PC-3 (cell line): ENCODE measurements around the gene TNC. TPM values are rescaled to one million over a fixed set of nuclear protein-coding genes. Genes with fewer than 3 reads are reported as not detected.

ENCODE experiments used
- ATAC-seq: fragments of 200-7000 bp; cut with Tn5 transposase; 2 replicates; pipeline ENCODE4 v1.9.1; 2020; ENCODE audit warnings: mild to moderate bottlenecking, moderate library complexity
- BruUV-seq: library from RNA; stranded (reverse); fragments of 400-500 nt; replicated peaks from 2 replicates; lab custom pipeline; 2021; lab: Mats Ljungman, UMichigan
- CTCF ChIA-PET: fragments of 300-600 bp; sonication (Branson Sonifier 250); formaldehyde crosslinking; loops from one replicate; lab custom pipeline; 2022; ENCODE audit warnings: antibody characterized with exemption; lab: Charles Lee
- POLR2A ChIA-PET: fragments of 300-600 bp; sonication (Branson Sonifier 250); formaldehyde crosslinking; loops from one replicate; lab custom pipeline; 2022; ENCODE audit warnings: antibody characterized with exemption; ENCODE audit not compliant: unreplicated experiment; lab: Charles Lee
- DNase-seq: peaks from one replicate; pipeline ENCODE4 v3.0.0-alpha.2; 2015
- H2AFZ ChIP-seq: fragments of 300-600 bp; sonication (generic); 2 replicates; pipeline ENCODE4 v1.6.0; 2016; ENCODE audit warnings: antibody characterized with exemption, low read length
- H3F3A ChIP-seq: fragments of 300-600 bp; sonication (generic); one replicate; pipeline ENCODE4 v1.6.0; 2017; ENCODE audit warnings: antibody characterized with exemption, low read length, control low read depth, mild to moderate bottlenecking; ENCODE audit not compliant: unreplicated experiment
- H3K27ac ChIP-seq: fragments of 300-600 bp; sonication (generic); 2 replicates; pipeline ENCODE4 v1.5.1; 2016; ENCODE audit warnings: mild to moderate bottlenecking, low read length
- H3K27me3 ChIP-seq: fragments of 300-600 bp; sonication (generic); 2 replicates; pipeline ENCODE4 v1.6.1; 2016; ENCODE audit warnings: low read length, mixed read lengths
- H3K36me3 ChIP-seq: fragments of 300-600 bp; sonication (generic); 2 replicates; pipeline ENCODE4 v1.6.1; 2016; ENCODE audit warnings: low read depth, mixed run types, low read length, mixed read lengths
- H3K4me1 ChIP-seq: fragments of 300-600 bp; sonication (generic); 2 replicates; pipeline ENCODE4 v1.5.1; 2016; ENCODE audit warnings: low read length; ENCODE audit not compliant: insufficient read depth
- H3K4me2 ChIP-seq: fragments of 300-600 bp; sonication (generic); 2 replicates; pipeline ENCODE4 v1.6.0; 2016; ENCODE audit warnings: low read length
- H3K4me3 ChIP-seq: fragments of 300-600 bp; sonication (generic); 2 replicates; pipeline ENCODE4 v1.5.1; 2016; ENCODE audit warnings: mild to moderate bottlenecking, low read length, mixed read lengths
- H3K79me2 ChIP-seq: fragments of 300-600 bp; sonication (generic); 2 replicates; pipeline ENCODE4 v1.6.1; 2017; ENCODE audit warnings: low read length, mixed read lengths
- H3K9ac ChIP-seq: fragments of 300-600 bp; sonication (generic); 2 replicates; pipeline ENCODE4 v1.6.0; 2016; ENCODE audit warnings: mild to moderate bottlenecking, low read length
- H3K9me2 ChIP-seq: fragments of 300-600 bp; sonication (generic); replicated peaks from 2 replicates; pipeline ENCODE4 v1.6.1; 2016; ENCODE audit warnings: mixed run types, low read length, mixed read lengths
- H3K9me3 ChIP-seq: fragments of 300-600 bp; sonication (generic); 2 replicates; pipeline ENCODE4 v1.6.1; 2016; ENCODE audit warnings: low read length, mixed read lengths
- H4K20me1 ChIP-seq: fragments of 300-600 bp; sonication (generic); 2 replicates; pipeline ENCODE4 v1.6.1; 2016; ENCODE audit warnings: low read length, mixed read lengths
- EZH2 ChIP-seq: fragments of 300-600 bp; sonication (generic); IDR thresholded peaks from one replicate; pipeline ENCODE4 v1.6.1; 2017; ENCODE audit warnings: antibody characterized with exemption, mild to moderate bottlenecking, low read length; ENCODE audit not compliant: unreplicated experiment
- EZH2phosphoT487 ChIP-seq: fragments of 300-600 bp; sonication (generic); IDR thresholded peaks from 2 replicates; pipeline ENCODE4 v1.6.1; 2018; ENCODE audit warnings: mild to moderate bottlenecking, antibody characterized with exemption, low read length, borderline replicate concordance
- intact Hi-C: fragments of 100-400 bp; cut with micrococcal nuclease; formaldehyde crosslinking; loops from 2 replicates; pipeline ENCODE4 v1.9.0; 2023
- total RNA-seq: library from RNA; depleted of rRNA; stranded (reverse); fragments of >200 nt; gene quantifications from 2 replicates; pipeline ENCODE4 v1.2.3, GENCODE V29; 2014
- TF ChIP-seq, protein P1 (sequence below): fragments of 300-600 bp; sonication (generic); conservative IDR thresholded peaks from 2 replicates; pipeline ENCODE4 v1.5.1; 2017; ENCODE audit warnings: antibody characterized with exemption, low read depth, mild to moderate bottlenecking, low read length

TNC gene
- total RNA-seq, 1 experiment from 2014 or later: 60.1 TPM

DNA sequence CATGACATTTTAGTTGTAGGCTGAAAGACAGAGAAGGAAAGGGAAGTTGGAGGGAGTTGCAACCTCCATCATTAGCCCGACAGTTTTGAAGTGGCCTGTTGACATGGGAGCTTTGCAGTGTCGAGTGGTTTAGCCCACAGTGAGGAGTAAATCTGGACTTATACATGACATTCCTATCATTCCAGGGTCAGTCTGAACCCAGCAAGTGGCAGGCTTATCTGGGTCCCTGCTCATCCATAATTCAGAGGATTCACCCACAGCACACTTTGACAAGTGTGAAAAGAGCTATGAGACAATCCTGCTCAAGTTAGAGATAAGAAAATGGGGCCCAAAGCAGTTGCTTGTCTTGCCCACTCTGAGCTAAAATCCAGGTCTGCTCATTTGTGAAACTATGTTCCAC is 8.4 kb upstream of the TNC start:
- Histone ChIP-seq H3F3A (no peaks in the 10 kb centered on the region), H3K4me2 (no peak overlapping the region), H3K27ac (no peak overlapping the region), H3K9me2 (no peaks in the 10 kb centered on the region), H3K9me3 (no peaks in the 10 kb centered on the region), H3K79me2 (no peaks in the 10 kb centered on the region), H3K27me3 (no peaks in the 10 kb centered on the region), H3K9ac (no peak overlapping the region), H3K4me1 (peaks cover 6% of the 10 kb centered on the region), H3K4me3 (no peak overlapping the region), H2AFZ (no peak overlapping the region), H4K20me1 (no peaks in the 10 kb centered on the region), H3K36me3 (no peaks in the 10 kb centered on the region)
- TF ChIP-seq EZH2phosphoT487: no peak
- TF ChIP-seq, protein P1, sequence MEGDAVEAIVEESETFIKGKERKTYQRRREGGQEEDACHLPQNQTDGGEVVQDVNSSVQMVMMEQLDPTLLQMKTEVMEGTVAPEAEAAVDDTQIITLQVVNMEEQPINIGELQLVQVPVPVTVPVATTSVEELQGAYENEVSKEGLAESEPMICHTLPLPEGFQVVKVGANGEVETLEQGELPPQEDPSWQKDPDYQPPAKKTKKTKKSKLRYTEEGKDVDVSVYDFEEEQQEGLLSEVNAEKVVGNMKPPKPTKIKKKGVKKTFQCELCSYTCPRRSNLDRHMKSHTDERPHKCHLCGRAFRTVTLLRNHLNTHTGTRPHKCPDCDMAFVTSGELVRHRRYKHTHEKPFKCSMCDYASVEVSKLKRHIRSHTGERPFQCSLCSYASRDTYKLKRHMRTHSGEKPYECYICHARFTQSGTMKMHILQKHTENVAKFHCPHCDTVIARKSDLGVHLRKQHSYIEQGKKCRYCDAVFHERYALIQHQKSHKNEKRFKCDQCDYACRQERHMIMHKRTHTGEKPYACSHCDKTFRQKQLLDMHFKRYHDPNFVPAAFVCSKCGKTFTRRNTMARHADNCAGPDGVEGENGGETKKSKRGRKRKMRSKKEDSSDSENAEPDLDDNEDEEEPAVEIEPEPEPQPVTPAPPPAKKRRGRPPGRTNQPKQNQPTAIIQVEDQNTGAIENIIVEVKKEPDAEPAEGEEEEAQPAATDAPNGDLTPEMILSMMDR: no peak
- no peak for TF ChIP-seq EZH2
- intact Hi-C loops: no loop called here
- CTCF ChIA-PET: interaction anchor here (0.7 kb wide), 1 partner anchor 1231 kb away, joined by 4 read pairs; no protein-coding TSS in a partner anchor
- no TSS peak for BruUV-seq
- POLR2A ChIA-PET: no interaction called here
- ATAC-seq: no peak
- no peak for DNase-seq

GRCh38 chr9:115122937-115123336 is 5.0 kb upstream of the TNC start:
- no peak overlapping the region for H3K4me3 ChIP-seq
- CTCF ChIA-PET: no interaction called here
- no TSS peak for BruUV-seq
- POLR2A ChIA-PET: no interaction called here
- H3K4me1 ChIP-seq: peaks cover 28% of the 10 kb centered on the region
- H2AFZ ChIP-seq: no peak overlapping the region
- H3K27ac ChIP-seq: no peak overlapping the region
- H3K27me3 ChIP-seq: no peaks in the 10 kb centered on the region
- no peak overlapping the region for H3K4me2 ChIP-seq
- H3K9me2 ChIP-seq: no peaks in the 10 kb centered on the region
- intact Hi-C loops: no loop called here
- DNase-seq (no peak), ATAC-seq (no peak)
- no peaks in the 10 kb centered on the region for H3K79me2 ChIP-seq
- H3K36me3 ChIP-seq: no peaks in the 10 kb centered on the region
- H3K9me3 ChIP-seq: no peaks in the 10 kb centered on the region
- H4K20me1 ChIP-seq: no peaks in the 10 kb centered on the region
- no peaks in the 10 kb centered on the region for H3F3A ChIP-seq
- TF ChIP-seq EZH2phosphoT487: no peak
- no peak overlapping the region for H3K9ac ChIP-seq

GRCh38 chr9:115121181-115121580 is 3.2 kb upstream of the TNC start:
- Histone ChIP-seq H3K27ac (peak overlapping the region; percentile 48), H3K36me3 (no peaks in the 10 kb centered on the region), H3K4me1 (peaks cover 40% of the 10 kb centered on the region), H3K9me3 (no peaks in the 10 kb centered on the region), H3K9me2 (no peaks in the 10 kb centered on the region), H2AFZ (no peak overlapping the region), H3K27me3 (no peaks in the 10 kb centered on the region), H3F3A (no peaks in the 10 kb centered on the region), H3K4me3 (no peak overlapping the region), H3K79me2 (peaks cover 10% of the 10 kb centered on the region), H3K4me2 (peak overlapping the region; percentile 30), H3K9ac (no peak overlapping the region), H4K20me1 (no peaks in the 10 kb centered on the region)
- ATAC-seq (peak; percentile 19), DNase-seq (peak; percentile 85)
- BruUV-seq: no TSS peak
- POLR2A ChIA-PET: no interaction called here
- intact Hi-C loops: no loop called here
- TF ChIP-seq, protein P1: no peak
- TF ChIP-seq EZH2 (no peak), EZH2phosphoT487 (no peak)
- CTCF ChIA-PET: no interaction called here
